Measurements from ENCODE around the gene SP140L.

SP140L gene

DNA sequence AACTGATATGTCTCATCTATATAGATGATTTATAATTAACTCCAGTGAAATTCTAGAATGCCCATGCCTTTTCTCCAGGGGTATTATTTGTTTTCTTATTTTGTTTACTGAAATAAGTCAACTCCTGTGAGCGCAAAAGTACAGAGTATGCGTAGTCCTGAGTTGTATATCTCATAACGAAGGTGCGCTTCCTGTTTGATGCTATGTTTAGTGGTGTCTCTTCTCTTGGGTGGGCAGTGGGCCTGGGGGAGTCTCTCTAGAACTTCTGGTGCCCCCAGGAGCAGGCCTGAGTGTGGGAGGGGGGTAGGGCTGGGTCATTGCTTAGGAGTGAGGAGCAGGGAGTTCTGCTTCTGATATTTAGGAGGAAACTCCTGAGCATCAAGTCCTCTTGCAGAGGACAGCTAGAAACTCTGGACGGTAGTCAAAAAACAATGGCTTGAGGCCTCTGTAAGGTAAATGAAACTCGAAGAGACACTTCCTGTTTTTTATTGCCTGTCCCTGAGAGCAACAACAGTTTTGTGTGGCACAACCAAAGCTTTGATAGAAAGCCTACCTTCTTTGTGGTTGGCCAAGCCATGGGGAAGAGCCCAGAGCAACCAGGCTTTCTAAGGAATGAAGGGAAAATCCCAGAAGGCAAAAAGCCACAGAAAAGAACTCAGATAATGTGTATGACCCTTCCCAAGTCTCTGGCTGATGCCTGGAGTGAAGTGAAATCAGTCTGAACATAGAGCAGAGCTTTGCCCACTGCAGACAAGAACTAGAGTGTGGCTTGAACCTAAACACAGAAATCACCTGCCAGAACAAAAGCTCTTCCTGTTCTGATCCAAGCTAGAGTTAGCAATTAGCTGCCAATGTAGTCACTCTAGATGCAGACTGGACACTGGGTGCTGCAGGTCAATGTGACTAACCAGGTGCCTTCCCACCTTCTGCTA is 8.5 kb upstream of the SP140L start:
- Mint-ChIP-seq H3K4me3 (peak overlapping the region; percentile 71), H3K9me3 (no peaks in the 10 kb centered on the region), H3K4me1 (peaks cover 79% of the 10 kb centered on the region), H3K27me3 (no peaks in the 10 kb centered on the region), H3K27ac (peak overlapping the region; percentile 83), H3K36me3 (peaks cover 13% of the 10 kb centered on the region)

DNA sequence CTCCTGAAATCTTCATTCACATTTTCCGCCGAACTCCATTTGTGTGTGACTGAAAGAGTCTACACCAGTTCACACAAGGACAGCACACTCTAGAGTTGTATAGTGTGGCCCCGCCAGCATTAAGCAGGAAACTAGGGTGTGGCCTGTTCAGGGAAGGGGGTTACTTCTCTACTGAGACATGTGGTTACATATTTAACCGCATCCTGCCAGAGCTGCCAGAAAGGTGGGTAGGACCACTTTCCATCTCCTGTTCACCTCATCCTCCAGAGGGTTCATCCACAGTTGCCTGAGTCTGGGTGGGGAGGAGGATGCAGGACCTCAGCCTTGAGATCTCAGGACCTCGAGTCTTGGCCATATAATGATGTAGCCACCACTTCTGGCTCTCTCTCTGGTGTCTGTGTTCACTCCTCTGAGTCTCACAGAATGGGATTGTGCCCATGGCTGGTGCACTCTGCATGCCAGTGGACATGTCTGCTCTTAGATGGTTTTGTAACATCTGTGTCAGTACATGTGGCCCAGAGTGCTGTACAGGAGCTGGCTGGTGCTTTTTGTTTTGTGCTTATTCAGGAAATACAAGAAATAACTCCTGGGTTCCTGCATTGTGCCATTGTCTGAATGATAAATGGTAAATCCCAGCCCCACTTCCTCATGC is 7.7 kb upstream of the SP140L start:
- Mint-ChIP-seq H3K4me3 (peak overlapping the region; percentile 65), H3K9me3 (no peaks in the 10 kb centered on the region), H3K27me3 (no peaks in the 10 kb centered on the region), H3K4me1 (peaks cover 80% of the 10 kb centered on the region), H3K27ac (peak overlapping the region; percentile 83), H3K36me3 (peaks cover 12% of the 10 kb centered on the region)

DNA sequence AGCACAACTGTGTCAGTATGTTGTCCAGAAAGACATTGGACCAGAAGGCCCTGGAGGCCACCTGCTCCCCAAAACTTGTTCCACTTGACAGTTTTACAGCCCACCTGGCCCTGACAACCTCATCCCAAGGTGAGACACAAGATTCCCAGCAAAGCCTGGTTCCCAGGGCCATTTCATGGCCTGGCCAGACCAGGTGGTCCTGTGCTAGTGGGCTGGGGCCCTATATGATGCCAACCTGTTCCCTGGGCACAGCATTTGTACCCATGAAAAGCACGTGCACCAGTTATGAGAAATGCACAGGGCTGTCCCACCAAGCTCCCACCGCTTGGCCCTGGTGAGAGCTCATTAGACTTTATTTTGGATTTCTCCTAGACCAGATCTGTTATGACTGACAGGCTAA is 6.0 kb upstream of the SP140L start:
- Mint-ChIP-seq H3K27me3 (no peaks in the 10 kb centered on the region), H3K4me1 (peaks cover 85% of the 10 kb centered on the region), H3K4me3 (no peak overlapping the region), H3K36me3 (peaks cover 8% of the 10 kb centered on the region), H3K9me3 (no peaks in the 10 kb centered on the region), H3K27ac (no peak overlapping the region)

DNA sequence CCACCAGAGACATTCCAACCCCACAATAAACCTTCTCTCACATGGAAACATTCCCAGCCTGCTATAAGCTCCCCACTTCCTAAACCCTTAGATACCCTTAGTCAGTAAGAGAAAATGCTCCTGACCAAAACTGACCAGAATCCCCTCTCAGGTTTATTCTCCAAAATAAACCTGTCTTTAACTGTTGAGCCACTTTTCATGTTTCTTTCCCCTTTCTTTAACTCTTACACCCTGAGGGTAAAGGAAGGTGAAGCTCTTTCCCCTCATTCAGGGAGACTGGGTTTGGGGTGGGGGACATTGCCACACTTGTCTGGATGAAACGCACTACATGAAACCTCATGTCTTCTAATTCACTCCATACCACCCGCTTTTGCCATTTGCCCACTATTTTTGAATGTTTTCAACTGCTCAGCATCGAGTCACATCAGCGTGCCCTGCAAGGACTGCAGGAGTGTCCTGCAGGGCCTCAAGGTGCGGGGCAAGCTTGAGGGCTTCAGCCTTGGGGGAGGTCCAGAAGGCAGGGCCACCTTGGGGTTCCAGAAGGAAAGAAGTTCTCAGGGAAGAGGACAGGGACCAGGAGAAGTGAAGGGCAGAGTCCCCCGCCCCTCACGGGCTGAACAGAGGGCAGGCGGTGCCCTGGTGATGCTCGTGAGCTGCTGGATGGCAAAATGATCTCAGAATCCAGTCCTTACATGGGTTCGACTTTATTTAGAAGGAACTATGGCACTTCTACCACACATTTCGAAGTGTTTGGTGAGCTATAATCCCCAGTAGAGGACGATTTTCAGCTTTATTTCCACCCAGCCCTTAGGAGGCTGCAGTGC is 4.2 kb upstream of the SP140L start:
- no peaks in the 10 kb centered on the region for H3K27me3 Mint-ChIP-seq
- H3K4me3 Mint-ChIP-seq = peak overlapping the region; percentile 11
- H3K9me3 Mint-ChIP-seq = no peaks in the 10 kb centered on the region
- H3K4me1 Mint-ChIP-seq = peaks cover 81% of the 10 kb centered on the region
- no peak overlapping the region for H3K27ac Mint-ChIP-seq
- peaks cover 10% of the 10 kb centered on the region for H3K36me3 Mint-ChIP-seq

DNA sequence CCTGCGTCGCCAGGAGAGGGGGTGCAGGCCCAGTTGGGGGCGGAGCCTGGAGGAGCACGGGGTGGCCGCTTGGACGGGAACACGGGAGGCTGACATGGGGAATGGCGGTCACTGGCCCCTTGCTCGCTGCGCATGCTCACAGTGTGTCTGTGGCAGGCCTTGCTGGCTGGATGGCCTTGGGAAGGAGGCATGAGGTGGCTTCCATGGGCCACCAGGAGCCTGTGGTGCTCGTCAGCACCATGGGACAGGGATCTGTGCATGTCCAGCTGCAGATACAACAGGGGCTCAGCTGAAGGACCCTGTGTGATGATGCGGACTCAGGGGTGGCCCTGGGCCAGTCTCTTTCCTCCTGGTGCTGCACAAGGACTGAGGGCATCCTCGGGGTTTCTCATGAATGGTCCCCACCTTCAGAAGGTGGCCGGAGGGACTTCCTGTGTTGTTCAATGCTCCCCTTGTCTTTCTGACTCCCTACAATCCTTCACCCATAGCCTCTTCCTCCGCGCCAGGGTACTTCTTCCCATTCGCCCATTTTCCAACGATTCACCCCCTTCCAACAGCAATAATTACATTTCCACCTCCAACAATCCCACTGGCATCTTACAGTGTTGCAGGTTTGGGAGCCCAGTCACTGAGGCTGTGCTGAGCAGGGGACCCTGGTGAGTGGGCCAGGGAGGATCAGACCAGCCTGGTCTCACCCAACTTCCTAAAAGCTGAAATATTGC is 3.4 kb upstream of the SP140L start:
- peaks cover 79% of the 10 kb centered on the region for H3K4me1 Mint-ChIP-seq
- H3K9me3 Mint-ChIP-seq = no peaks in the 10 kb centered on the region
- peak overlapping the region; percentile 72 for H3K27ac Mint-ChIP-seq
- H3K27me3 Mint-ChIP-seq = no peaks in the 10 kb centered on the region
- peaks cover 8% of the 10 kb centered on the region for H3K36me3 Mint-ChIP-seq
- no peak overlapping the region for H3K4me3 Mint-ChIP-seq

DNA sequence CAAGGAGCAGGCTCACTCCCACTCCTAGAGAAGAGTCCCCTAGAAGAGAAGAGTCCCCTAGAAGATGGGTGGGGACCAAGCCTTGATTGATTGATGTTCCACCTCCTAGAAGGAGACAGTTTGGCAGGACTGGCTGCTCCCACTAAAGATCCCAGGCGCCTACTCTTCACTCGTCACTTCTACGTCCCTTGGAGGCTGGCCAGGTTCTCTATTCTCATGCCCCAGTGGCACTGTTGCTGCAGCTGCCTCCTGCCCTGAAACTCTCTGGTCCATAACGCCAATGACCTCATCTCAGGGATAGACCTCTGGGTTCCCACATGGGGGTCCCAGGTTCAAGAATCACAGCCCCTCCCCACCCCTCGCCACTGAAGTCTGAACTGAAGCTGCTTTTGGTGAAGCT is 2.5 kb upstream of the SP140L start:
- Mint-ChIP-seq H3K9me3 (no peaks in the 10 kb centered on the region), H3K27ac (no peak overlapping the region), H3K4me1 (peaks cover 79% of the 10 kb centered on the region), H3K4me3 (no peak overlapping the region), H3K36me3 (peaks cover 16% of the 10 kb centered on the region), H3K27me3 (no peaks in the 10 kb centered on the region)

GRCh38 chr2:230325316-230326243 is 1.4 kb upstream of the SP140L start:
- peaks cover 79% of the 10 kb centered on the region for H3K4me1 Mint-ChIP-seq
- H3K27ac Mint-ChIP-seq = peak overlapping the region; percentile 98
- peaks cover 25% of the 10 kb centered on the region for H3K36me3 Mint-ChIP-seq
- peak overlapping the region; percentile 99 for H3K4me3 Mint-ChIP-seq
- H3K27me3 Mint-ChIP-seq = no peaks in the 10 kb centered on the region
- H3K9me3 Mint-ChIP-seq = no peaks in the 10 kb centered on the region

DNA sequence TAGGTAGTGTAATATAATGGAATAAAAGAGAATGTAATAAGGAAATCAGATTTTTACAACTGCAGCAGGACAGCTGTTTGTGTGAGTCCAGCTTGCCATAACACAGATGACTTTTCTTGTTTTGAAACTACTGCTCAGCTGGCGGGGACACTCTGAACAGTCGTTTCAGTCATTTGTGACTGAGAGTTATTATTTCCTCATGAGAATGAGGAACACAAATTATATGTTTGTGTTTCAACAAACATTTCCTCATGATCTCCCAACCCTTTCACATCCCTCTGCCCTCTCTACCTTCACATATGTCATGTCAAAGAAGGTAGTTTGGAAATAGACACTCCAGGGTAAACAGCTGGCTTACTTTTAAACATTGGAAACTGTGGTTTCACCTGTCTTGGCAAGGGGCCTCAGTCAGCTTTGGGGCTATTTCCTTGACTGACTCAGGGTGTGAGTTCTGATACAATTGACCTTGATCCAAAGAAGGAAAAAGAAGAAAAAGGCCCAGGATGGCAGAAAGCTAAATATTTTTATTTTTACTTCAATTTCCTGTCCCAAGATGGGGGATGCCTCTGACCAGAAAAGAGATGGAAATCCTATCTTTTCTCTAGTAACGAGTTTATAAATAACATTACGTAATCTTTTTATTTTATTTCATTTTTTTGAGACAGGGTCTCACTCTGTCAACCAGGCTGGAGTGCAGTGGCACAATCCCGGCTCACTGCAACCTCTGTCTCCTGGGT is 593 bp downstream of the SP140L start:
- Mint-ChIP-seq H3K27ac (peak overlapping the region; percentile 98), H3K9me3 (peaks cover 4% of the 10 kb centered on the region), H3K4me3 (peak overlapping the region; percentile 99), H3K4me1 (peaks cover 79% of the 10 kb centered on the region), H3K27me3 (no peaks in the 10 kb centered on the region), H3K36me3 (peaks cover 34% of the 10 kb centered on the region)

GRCh38 chr2:230328155-230328458 is 1.1 kb downstream of the SP140L start:
- peak overlapping the region; percentile 99 for H3K4me3 Mint-ChIP-seq
- H3K36me3 Mint-ChIP-seq = peaks cover 36% of the 10 kb centered on the region
- H3K4me1 Mint-ChIP-seq = peaks cover 80% of the 10 kb centered on the region
- H3K27ac Mint-ChIP-seq = peak overlapping the region; percentile 94
- H3K9me3 Mint-ChIP-seq = peaks cover 4% of the 10 kb centered on the region
- H3K27me3 Mint-ChIP-seq = no peaks in the 10 kb centered on the region

GRCh38 chr2:230329946-230330605 is 3.1 kb downstream of the SP140L start:
- Mint-ChIP-seq H3K4me1 (peaks cover 90% of the 10 kb centered on the region), H3K27me3 (no peaks in the 10 kb centered on the region), H3K9me3 (peaks cover 4% of the 10 kb centered on the region), H3K36me3 (peaks cover 46% of the 10 kb centered on the region), H3K27ac (peak overlapping the region; percentile 96), H3K4me3 (peak overlapping the region; percentile 99)

DNA sequence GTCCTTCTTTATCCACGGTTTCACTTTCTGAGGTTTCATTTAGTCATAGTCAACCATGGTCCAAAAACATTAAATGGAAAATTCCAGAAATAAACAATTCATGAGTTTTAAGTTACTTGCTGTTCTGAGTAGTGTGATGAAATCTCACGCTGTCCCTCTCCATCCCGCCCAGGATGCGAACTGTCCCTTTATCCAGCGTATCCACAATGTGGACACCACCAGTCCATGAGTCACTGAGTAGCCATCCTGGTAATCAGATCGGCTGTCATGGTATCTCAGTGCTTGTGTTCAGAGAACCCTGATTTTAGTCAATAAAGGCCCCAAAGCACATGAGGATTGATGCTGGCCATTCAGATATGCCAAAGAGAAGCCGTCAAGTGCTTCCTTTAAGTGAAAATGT is 3.7 kb downstream of the SP140L start:
- Mint-ChIP-seq H3K36me3 (peaks cover 53% of the 10 kb centered on the region), H3K4me1 (peaks cover 90% of the 10 kb centered on the region), H3K4me3 (peak overlapping the region; percentile 82), H3K27ac (peak overlapping the region; percentile 96), H3K27me3 (no peaks in the 10 kb centered on the region), H3K9me3 (peaks cover 4% of the 10 kb centered on the region)

GRCh38 chr2:230335461-230335863 is 8.5 kb downstream of the SP140L start:
- H3K27ac Mint-ChIP-seq = peak overlapping the region; percentile 93
- H3K4me3 Mint-ChIP-seq = peak overlapping the region; percentile 76
- peaks cover 68% of the 10 kb centered on the region for H3K4me1 Mint-ChIP-seq
- peaks cover 4% of the 10 kb centered on the region for H3K9me3 Mint-ChIP-seq
- no peaks in the 10 kb centered on the region for H3K27me3 Mint-ChIP-seq
- H3K36me3 Mint-ChIP-seq = peaks cover 46% of the 10 kb centered on the region

GRCh38 chr2:230335864-230336506 is 9.0 kb downstream of the SP140L start:
- Mint-ChIP-seq H3K36me3 (peaks cover 42% of the 10 kb centered on the region), H3K4me3 (peak overlapping the region; percentile 76), H3K27me3 (no peaks in the 10 kb centered on the region), H3K9me3 (peaks cover 4% of the 10 kb centered on the region), H3K4me1 (peaks cover 63% of the 10 kb centered on the region), H3K27ac (peak overlapping the region; percentile 93)

Measured in activated naive CD4-positive, alpha-beta T cell treated with anti-CD3 and anti-CD28 coated beads, Interleukin-2, amount 50 U/mL, for 24 hours (primary cell).